Mesenchymal stem cell (in vitro differentiated cells and primary cell): ENCODE measurements around the gene ZNF652.

Experiments used
- DNase-seq: peaks from one replicate; pipeline ENCODE4 v3.0.0-alpha.2; 2013
- H2AFZ ChIP-seq: one replicate; pipeline ENCODE4 v1.6.1; 2013; ENCODE audit warnings: low read depth, mild to moderate bottlenecking, control low read depth, inconsistent platforms, low read length, moderate library complexity
- H2AK5ac ChIP-seq: 2 replicates; pipeline ENCODE4 v1.6.1; 2013; ENCODE audit warnings: low read length, moderate library complexity, mild to moderate bottlenecking, inconsistent platforms; ENCODE audit not compliant: severe bottlenecking
- H2BK120ac ChIP-seq: one replicate; pipeline ENCODE4 v1.6.1; 2013; ENCODE audit warnings: low read depth, mild to moderate bottlenecking, inconsistent platforms, low read length, moderate library complexity
- H2BK12ac ChIP-seq, 2 experiments: one replicate each; pipeline ENCODE4 v1.6.1; 2013; ENCODE audit warnings: inconsistent platforms in 2 of 2, low read length in 2 of 2, mild to moderate bottlenecking in 2 of 2, moderate library complexity in 2 of 2, control low read depth in 1 of 2
- H2BK15ac ChIP-seq: one replicate; pipeline ENCODE4 v1.6.1; 2013; ENCODE audit warnings: mild to moderate bottlenecking, low read depth, inconsistent platforms; ENCODE audit not compliant: poor library complexity, severe bottlenecking
- H2BK5ac ChIP-seq: 2 replicates; pipeline ENCODE4 v1.6.1; 2013; ENCODE audit warnings: low read depth, mild to moderate bottlenecking, low read length, control low read depth, inconsistent platforms; ENCODE audit not compliant: poor library complexity, severe bottlenecking
- H3K14ac ChIP-seq, 2 experiments: one replicate each; pipeline ENCODE4 v1.6.1; 2013; ENCODE audit warnings: inconsistent platforms in 2 of 2, low read length in 2 of 2, control low read depth in 1 of 2, mild to moderate bottlenecking in 1 of 2, moderate library complexity in 1 of 2
- H3K18ac ChIP-seq, 2 experiments: one replicate each; pipeline ENCODE4 v1.6.1; 2013; ENCODE audit warnings: inconsistent platforms in 2 of 2, low read length in 2 of 2, control low read depth in 1 of 2, low read depth in 1 of 2, mild to moderate bottlenecking in 1 of 2
- H3K23ac ChIP-seq, 2 experiments: one replicate each; pipeline ENCODE4 v1.6.1; 2013; ENCODE audit warnings: inconsistent platforms in 2 of 2, low read length in 2 of 2, mild to moderate bottlenecking in 2 of 2, moderate library complexity in 2 of 2, control low read depth in 1 of 2
- H3K27ac ChIP-seq: 2 replicates; pipeline ENCODE4 v1.5.1; 2013; ENCODE audit warnings: mild to moderate bottlenecking, moderate library complexity, low read length, control low read depth, inconsistent platforms; ENCODE audit not compliant: poor library complexity, severe bottlenecking
- H3K27me3 ChIP-seq, 2 experiments: 2 replicates each; pipeline versions ENCODE4 v1.6.1 to v1.7.0; 2013; ENCODE audit warnings: low read length in 2 of 2, mild to moderate bottlenecking in 2 of 2, moderate library complexity in 2 of 2, control low read depth in 1 of 2, inconsistent platforms in 1 of 2; ENCODE audit not compliant: control insufficient read depth in 1 of 2, insufficient read depth in 1 of 2
- H3K36me3 ChIP-seq, 2 experiments: 2 replicates each; pipeline versions ENCODE4 v1.6.1 to v1.7.0; 2013; ENCODE audit warnings: low read length in 2 of 2, control low read depth in 1 of 2, inconsistent platforms in 1 of 2, low read depth in 1 of 2, mild to moderate bottlenecking in 1 of 2; ENCODE audit not compliant: insufficient read depth in 2 of 2, control insufficient read depth in 1 of 2
- H3K4ac ChIP-seq, 2 experiments: one replicate each; pipeline ENCODE4 v1.6.1; 2013; ENCODE audit warnings: inconsistent platforms in 2 of 2, low read length in 2 of 2, mild to moderate bottlenecking in 2 of 2, moderate library complexity in 2 of 2, control low read depth in 1 of 2, low read depth in 1 of 2
- H3K4me1 ChIP-seq: 2 replicates; pipeline ENCODE4 v1.6.1; 2013; ENCODE audit warnings: low read depth, low read length, control low read depth; ENCODE audit not compliant: control insufficient read depth, insufficient read depth
- H3K4me2 ChIP-seq: 2 replicates; pipeline ENCODE4 v1.6.1; 2013; ENCODE audit warnings: low read length, mild to moderate bottlenecking, inconsistent platforms; ENCODE audit not compliant: poor library complexity, severe bottlenecking
- H3K4me3 ChIP-seq, 2 experiments: 2 replicates each; pipeline versions ENCODE4 v1.5.1 to v1.7.0; 2013; ENCODE audit warnings: low read length in 2 of 2, mild to moderate bottlenecking in 2 of 2, control low read depth in 1 of 2, low read depth in 1 of 2; ENCODE audit not compliant: insufficient read depth in 1 of 2
- H3K79me1 ChIP-seq: replicated peaks from 2 replicates; pipeline ENCODE4 v1.6.1; 2013; ENCODE audit warnings: mild to moderate bottlenecking, control low read depth, low read length, inconsistent platforms; ENCODE audit not compliant: poor library complexity, severe bottlenecking
- H3K9ac ChIP-seq: 2 replicates; pipeline ENCODE4 v1.7.0; 2013; ENCODE audit warnings: mild to moderate bottlenecking, low read length, moderate library complexity
- H3K9me3 ChIP-seq: 2 replicates; pipeline ENCODE4 v1.7.0; 2013; ENCODE audit warnings: mild to moderate bottlenecking, low read length; ENCODE audit not compliant: control insufficient read depth
- H4K8ac ChIP-seq: one replicate; pipeline ENCODE4 v1.6.1; 2013; ENCODE audit warnings: inconsistent platforms, mild to moderate bottlenecking, low read length, moderate library complexity
- H4K91ac ChIP-seq: one replicate; pipeline ENCODE4 v1.6.1; 2013; ENCODE audit warnings: mild to moderate bottlenecking, low read length, inconsistent platforms
- WGBS: methylation state at CpG from one replicate; pipeline ENCODE4 v1.1.7; 2013; ENCODE audit warnings: mixed read lengths; 5-methylcytosine and 5-hydroxymethylcytosine counted together

The ZNF652 gene

DNA sequence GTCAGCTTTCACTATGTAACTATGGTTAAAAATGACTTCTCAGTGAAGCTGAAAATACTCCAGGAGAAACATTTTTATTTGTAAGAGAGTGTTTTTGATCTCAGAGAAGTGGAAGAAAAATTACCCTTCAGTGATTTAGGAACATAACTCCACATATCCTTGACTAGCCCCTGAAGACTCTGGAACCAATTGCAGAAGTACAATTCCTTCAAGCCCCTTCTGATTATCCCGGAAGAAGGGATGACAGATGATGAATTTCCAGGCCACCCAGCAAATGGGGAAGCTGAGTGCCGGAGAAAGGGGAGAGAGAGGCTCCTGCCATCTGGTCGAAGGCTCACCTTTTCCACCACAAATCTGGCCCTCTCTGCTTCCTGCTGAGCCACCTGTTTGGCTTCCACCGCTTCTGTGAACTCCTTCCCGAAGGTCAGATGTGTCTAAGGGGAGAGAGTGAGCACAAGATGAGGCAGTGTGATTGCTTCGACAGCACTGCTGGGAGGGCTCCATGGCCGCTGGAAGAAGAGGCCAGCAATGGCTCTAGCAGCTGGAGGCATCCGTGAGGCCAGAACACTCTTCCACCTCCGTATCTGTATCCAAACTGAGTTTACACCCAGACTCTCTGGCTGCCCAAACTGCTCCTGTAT, 44.5 kb upstream of the ZNF652 start:
- WGBS, result 98% methylated on average over 8 of the region's 9 CpGs
- no peak overlapping the region for H3K27ac ChIP-seq

DNA sequence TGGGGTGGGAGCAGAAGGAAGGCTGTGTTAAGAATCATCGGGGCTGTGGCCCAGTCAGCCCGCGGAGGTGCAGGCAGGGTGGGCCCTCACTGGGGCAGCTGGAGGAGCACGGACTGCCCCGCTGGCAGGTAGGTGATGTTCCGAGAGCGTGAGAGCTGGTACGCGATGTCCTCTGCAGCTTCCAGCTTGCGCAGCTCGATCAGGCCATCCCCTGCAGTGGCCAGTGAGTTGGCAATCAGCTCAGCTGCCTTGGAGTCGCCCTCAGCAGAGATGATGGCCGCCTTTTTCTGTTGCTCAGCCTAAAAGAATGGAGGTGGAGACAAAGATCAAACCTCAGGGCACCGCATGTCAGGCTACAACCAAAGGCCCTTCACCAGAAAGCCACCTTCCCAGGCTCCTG, 42.9 kb upstream of the ZNF652 start:
- Histone ChIP-seq H3K4ac (no peak overlapping the region), H3K9me3 (no peaks in the 10 kb centered on the region), H3K4me2 (no peak overlapping the region), H3K18ac (no peak overlapping the region), H3K4me1 (no peaks in the 10 kb centered on the region), H3K36me3 (peaks cover 64 to 70% of the 10 kb centered on the region in 2 experiments), H4K8ac (no peak overlapping the region), H2AK5ac (no peak overlapping the region), H4K91ac (no peak overlapping the region), H3K4me3 (no peak overlapping the region), H2BK5ac (no peak overlapping the region), H3K9ac (no peak overlapping the region), H3K27me3 (no peaks in the 10 kb centered on the region), H2BK120ac (no peak overlapping the region), H3K14ac (no peak overlapping the region), H3K23ac (no peak overlapping the region), H3K27ac (no peak overlapping the region), H2BK15ac (no peak overlapping the region), H3K79me1 (peaks cover 9% of the 10 kb centered on the region), H2BK12ac (no peak overlapping the region), H2AFZ (no peak overlapping the region)
- no peak for DNase-seq
- 97% methylated on average over 14 of the region's 14 CpGs for WGBS

More for the DNA sequence above, 44.5 kb upstream of the ZNF652 start:
- no peak for DNase-seq
- Histone ChIP-seq H3K14ac (no peak overlapping the region), H3K79me1 (peaks cover 14% of the 10 kb centered on the region), H2AFZ (no peak overlapping the region), H2BK120ac (no peak overlapping the region), H2BK12ac (no peak overlapping the region), H3K4me3 (no peak overlapping the region), H3K23ac (no peak overlapping the region), H4K91ac (no peak overlapping the region), H4K8ac (no peak overlapping the region), H2AK5ac (no peak overlapping the region), H2BK5ac (no peak overlapping the region), H3K4ac (no peak overlapping the region), H3K4me1 (no peaks in the 10 kb centered on the region), H3K36me3 (peaks cover 77 to 86% of the 10 kb centered on the region in 2 experiments), H3K4me2 (no peak overlapping the region), H3K9me3 (no peaks in the 10 kb centered on the region), H2BK15ac (no peak overlapping the region), H3K27me3 (no peaks in the 10 kb centered on the region), H3K18ac (no peak overlapping the region), H3K9ac (no peak overlapping the region)

DNA sequence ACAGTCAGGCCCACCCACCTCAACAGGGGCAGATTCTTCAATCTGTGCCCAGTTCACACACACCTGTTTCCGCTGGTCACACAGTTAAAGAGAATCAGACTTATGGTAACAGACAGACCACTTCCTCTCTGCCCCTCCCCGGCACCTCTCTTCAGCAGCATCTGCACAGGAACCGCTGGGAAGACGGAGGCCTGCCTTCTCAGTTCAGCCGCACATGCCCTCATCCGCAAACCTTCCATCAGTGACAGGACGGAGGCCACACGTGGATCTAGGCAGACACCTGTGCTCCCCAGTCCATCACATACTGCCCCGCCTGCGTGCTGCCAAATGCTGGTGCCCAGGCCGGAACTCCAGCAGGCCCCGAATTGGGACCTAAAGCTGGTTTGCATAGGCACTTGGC, 42.3 kb upstream of the ZNF652 start:
- Histone ChIP-seq H4K91ac (no peak overlapping the region), H3K14ac (no peak overlapping the region), H3K36me3 (peaks cover 61 to 66% of the 10 kb centered on the region in 2 experiments), H2BK120ac (no peak overlapping the region), H3K23ac (no peak overlapping the region), H3K27ac (no peak overlapping the region), H2AK5ac (no peak overlapping the region), H3K9ac (no peak overlapping the region), H3K18ac (no peak overlapping the region), H3K4ac (no peak overlapping the region), H4K8ac (no peak overlapping the region), H3K27me3 (no peaks in the 10 kb centered on the region), H2BK12ac (no peak overlapping the region), H3K4me3 (no peak overlapping the region), H2AFZ (no peak overlapping the region), H2BK15ac (no peak overlapping the region), H3K4me1 (no peaks in the 10 kb centered on the region), H2BK5ac (no peak overlapping the region), H3K79me1 (peaks cover 9% of the 10 kb centered on the region), H3K9me3 (no peaks in the 10 kb centered on the region), H3K4me2 (no peak overlapping the region)
- DNase-seq, result no peak
- 95% methylated on average over 12 of the region's 12 CpGs for WGBS

DNA sequence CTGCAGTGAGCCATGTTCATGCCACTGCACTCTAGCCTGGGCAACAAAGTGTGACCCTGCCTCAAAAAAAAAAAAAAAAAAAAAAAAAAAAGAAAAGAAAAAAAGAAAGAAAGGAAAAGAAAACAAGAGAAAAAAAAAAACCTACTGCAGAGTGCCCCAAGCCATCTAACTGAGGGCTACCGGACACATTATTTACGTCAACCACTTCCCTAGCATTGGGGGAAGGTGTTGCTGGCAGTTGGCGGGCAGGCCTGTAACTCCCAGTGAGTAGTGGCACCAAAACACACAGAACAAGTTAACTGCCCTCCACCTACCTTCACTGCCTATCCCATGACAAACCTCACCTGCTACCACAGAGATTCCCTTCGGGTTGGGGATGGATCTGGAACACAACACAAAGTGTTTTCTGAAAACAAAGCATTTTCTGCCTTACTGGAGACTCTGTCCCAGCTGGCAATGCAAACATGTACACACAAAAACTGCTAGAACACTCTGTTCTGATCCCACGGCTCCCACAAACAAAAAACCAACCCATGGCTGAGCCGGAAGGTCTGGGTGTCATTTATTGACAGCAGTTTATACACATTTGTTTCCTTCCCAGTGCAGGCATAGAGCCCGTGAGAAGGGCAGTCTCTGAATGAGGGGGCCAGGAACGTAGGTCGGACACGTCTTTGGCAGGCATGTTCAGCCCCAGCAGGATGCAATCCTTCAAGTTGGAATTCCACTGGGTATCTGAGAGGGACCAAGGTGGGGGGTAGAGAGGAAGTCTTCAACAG, 41.7 kb upstream of the ZNF652 start:
- Histone ChIP-seq H3K27me3 (no peaks in the 10 kb centered on the region), H3K27ac (no peak overlapping the region), H3K4me3 (no peak overlapping the region), H3K79me1 (peaks cover 6% of the 10 kb centered on the region), H3K18ac (no peak overlapping the region), H2BK12ac (no peak overlapping the region), H3K4ac (no peak overlapping the region), H4K8ac (peak overlapping the region; percentile 30), H2BK15ac (no peak overlapping the region), H2AK5ac (no peak overlapping the region), H3K14ac (no peak overlapping the region), H3K4me1 (no peaks in the 10 kb centered on the region), H3K9me3 (no peaks in the 10 kb centered on the region), H3K9ac (no peak overlapping the region), H2BK5ac (no peak overlapping the region), H2AFZ (no peak overlapping the region), H3K36me3 (peaks cover 55 to 60% of the 10 kb centered on the region in 2 experiments), H4K91ac (no peak overlapping the region), H3K4me2 (no peak overlapping the region), H3K23ac (no peak overlapping the region), H2BK120ac (no peak overlapping the region)
- no peak for DNase-seq
- WGBS, result 83% methylated on average over 10 of the region's 10 CpGs
